Activated CD8-positive, alpha-beta memory T cell treated with anti-CD3 and anti-CD28 coated beads for 48 hours (primary cell): ENCODE data around the gene CLIC5.
A peak's percentile ranks its signal among the peaks of the same experiment; 100 is the strongest.
"Not testable (repeated sequence)": the region's sequence is repeated elsewhere in the genome, so short reads cannot be mapped to it uniquely, and the experiment has no call there.

ENCODE experiments used
- DNase-seq, 3 experiments: peaks; one replicate each; pipeline ENCODE4 v3.0.0-alpha.2; 2020; ENCODE audit warnings: low read depth in 2 of 3, low spot score in 2 of 3

Gene CLIC5

GRCh38 chr6:45929421-45930361 lies 86.0 kb downstream of the CLIC5 start:
- no peak for DNase-seq

- DNase-seq = no peak
Measured at GRCh38 chr6:45928721-45929305, 86.8 kb downstream of the CLIC5 start.

DNA sequence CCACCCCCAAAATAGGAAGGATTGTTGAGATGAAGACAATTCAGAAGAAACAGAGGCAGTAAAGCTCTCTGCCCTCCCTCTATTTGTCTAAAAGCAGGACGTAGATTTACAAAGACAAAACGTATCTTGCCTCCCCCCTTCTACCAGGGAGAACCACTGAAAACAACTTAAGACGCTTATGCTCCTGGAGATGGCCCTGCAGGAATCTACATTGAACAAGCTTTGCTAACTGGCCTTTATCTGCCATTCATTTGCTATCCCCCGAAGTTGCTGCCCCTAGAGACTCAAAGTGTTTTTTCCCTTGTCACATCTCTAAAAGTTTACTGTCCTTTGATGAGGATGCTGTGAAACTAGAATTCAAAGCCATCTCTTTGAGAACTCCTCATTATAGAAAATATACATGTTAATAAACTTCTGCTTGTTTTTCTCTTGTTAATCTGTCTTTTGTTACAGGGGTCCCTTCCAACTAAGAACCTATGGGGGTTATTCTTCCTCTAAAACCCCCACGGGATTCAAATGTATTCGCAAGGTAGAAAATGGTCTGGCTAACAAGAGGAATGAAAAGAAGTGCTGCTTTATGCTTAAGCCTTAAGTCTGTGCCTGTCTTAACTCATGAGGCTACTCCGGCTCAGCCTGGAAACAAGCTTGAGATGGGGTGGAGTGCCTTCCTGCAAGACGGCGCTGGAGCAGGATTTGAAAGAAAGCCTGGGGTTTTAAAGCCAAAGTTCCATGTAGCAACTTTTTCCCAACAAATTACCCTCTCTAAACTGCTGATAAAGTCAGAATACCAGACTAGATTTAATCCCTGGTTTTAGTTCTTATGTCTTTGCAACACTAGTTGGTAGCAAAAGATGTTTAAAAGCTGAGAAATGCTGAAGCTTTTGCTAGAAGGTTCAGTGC lies 88.0 kb downstream of the CLIC5 start:
- DNase-seq = no peak

GRCh38 chr6:45926423-45926822 lies 89.2 kb downstream of the CLIC5 start:
- DNase-seq = not testable (repeated sequence)

GRCh38 chr6:45924763-45925342 lies 90.8 kb downstream of the CLIC5 start:
- DNase-seq = no peak

DNA sequence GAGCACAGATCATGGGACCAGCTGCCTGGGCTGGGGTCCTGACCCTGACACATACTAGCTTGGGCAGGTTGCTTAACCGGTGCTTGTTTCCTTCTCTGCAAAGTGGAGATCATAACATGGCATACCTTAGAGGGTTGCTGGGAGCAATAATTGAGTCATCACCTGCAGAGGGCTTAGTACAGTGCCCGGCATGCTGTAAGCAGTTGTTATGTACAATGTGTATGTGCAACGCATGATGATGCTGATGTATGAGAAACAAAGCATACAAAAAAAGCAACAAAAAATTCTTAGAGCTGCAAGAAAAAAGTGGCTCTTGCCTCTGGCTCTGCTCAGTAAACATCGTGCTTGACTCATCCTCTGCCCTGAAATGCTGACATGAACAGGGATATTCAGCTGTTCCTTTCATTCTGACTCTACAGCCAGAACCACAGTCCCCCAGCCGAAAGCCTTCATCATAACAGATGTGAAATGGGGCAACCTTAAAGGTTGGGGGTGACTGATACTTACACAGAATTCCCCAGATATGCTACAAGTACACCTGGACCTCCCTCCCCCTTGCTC lies 91.7 kb downstream of the CLIC5 start:
- DNase-seq = peak in 1 of 3 experiments; percentile 27

DNA sequence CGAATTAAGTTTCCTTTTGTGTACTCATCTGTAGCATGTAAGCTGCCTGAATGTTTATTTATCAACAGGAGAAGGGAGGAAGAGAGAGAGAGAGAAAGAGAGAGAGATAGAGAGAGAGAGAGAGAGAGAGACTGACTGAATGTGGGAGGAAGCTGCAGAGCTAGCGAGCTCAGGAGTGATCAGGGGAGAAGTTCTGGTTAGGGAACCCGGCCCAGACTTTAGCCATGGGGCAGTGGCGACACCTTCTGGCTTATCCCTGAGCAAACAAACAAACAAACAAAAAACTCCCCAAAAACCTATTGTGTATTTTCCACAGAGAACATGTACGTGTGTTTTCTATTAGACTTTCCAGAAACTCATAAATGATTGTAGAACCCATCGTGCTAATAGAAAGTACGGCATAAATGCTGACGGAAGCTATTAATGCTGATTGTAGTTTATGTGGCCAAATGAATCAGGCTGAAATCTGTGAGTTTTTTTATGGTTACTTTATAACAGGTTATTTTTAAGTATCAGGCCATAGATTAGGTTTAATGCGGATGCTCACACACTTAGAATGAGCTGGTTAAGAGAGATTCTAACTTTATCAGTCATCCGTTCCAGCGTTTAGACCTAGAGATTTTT lies 92.8 kb downstream of the CLIC5 start:
- DNase-seq = peak in 1 of 3 experiments; percentile 33

GRCh38 chr6:45921691-45922281 lies 93.9 kb downstream of the CLIC5 start:
- DNase-seq = no peak

DNA sequence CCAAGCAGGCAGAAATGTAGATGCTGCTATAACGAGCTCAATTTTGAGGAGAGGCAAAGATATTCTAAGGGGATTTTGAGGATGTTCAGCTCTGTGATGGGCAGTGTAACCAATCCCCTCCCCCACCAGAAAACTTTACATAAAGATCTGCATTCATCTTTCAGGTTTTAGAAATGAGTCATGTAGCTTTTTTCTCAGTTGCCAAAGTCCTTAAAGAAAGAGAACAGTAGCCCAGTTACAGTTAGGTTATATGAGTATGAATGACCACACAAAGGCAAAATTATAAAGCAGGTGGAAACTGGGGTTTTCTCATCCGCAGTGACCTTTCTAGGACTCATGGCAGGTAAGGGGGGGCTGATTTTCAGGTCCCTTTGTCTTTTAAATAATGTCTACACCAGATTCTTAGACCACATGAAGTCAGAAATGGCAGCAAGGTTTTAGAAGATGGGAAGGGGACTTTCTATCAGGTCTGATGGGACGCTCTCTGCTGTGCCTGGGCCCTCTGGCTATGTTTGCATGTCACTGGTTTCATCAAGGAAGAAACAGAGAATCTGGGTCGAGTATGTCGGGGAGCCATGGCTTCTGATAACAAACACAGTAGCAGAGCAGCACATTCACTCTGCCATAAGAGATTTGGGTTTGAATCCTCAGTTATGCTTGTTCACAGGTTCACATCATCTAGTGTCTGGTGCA lies 94.7 kb downstream of the CLIC5 start:
- DNase-seq = peak in 1 of 3 experiments; percentile 15

DNA sequence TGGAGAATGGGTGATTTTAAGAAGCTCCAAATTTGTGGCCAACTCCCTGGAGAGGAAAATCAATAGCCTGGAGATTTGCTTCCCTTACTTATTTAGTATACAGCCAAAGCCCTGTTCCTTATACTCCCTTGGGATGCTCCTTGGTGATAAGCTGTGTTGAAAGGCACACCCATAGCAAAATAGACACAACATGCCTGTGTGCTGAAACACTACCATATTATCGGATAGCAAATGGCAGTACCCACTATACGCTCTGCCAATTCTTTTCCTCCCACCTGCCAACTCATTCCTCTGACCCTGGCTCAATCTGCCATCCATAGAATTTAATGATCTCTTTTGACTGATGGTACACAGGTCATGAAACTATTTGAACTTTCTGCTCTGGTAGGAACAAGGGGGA lies 98.2 kb downstream of the CLIC5 start:
- no peak for DNase-seq

DNA sequence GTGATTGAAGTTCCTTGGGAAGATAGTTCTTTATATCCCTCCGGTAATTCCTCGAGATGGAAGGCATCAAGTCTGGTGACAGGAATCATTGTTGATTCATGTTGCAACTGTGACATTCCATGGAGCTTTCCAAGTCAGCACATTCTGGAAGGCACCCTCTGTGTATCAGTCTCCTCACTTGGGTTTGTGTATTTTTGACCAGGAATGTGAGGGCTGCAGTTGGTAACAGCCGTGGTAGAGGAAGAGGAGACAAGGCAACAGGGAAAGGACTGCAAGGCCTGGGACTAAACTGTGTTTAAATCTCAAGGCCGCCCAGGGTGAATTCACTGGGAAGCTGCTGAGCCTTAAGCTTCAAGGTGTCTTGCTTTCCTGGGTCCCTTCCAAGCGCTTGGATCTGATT lies 99.0 kb downstream of the CLIC5 start:
- no peak for DNase-seq

DNA sequence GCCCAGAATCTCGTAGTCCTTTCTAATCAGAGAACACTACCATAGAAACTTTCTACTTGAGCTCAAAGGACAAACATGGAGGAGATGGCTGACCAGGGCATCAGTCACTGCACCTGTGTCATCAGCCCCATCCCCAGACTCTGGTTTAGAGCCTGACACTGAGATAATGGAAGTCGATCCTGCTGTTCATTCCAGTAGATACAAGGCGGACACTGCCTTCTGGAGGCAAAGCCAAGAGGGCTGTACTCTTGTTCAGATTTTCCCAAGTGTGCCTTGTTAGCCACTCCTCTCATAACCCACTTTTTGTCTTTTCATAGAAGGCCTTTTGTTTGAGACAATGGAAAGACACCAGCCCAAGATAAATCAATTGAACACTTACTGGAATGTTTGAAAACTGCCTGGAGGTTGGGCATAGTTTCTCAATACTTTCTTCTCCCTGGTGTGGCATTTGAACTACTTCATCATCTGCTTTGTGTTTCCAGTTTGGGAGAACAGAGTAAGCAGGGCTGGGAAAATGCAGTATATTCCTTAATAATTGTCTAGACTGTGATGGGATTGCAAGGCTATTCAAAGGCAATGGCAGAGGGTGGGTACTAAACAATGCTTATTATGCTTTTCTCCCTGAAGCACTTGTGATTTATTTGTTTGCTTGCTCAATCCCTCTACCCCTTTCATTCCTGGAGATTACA lies 99.7 kb downstream of the CLIC5 start:
- DNase-seq = no peak

DNA sequence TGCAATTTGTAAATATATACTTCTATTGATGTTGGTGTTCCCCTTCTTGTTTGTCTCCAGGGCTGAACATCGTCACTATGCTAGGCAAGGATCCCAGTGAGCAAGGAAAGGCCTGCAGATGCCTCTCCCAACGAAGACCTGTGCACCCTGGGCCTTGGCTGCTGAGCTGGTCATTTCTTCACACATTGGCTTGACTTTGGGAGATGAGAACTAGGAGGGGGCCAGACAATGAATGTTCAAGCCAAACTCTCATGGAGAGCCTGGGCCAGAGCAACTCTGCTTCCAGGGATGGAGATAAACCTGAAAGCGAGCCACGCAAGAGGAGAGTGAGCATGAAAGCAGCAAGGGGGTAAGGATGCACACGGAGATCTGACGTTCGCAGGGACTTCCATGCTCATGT lies 104.0 kb downstream of the CLIC5 start:
- DNase-seq = no peak

DNA sequence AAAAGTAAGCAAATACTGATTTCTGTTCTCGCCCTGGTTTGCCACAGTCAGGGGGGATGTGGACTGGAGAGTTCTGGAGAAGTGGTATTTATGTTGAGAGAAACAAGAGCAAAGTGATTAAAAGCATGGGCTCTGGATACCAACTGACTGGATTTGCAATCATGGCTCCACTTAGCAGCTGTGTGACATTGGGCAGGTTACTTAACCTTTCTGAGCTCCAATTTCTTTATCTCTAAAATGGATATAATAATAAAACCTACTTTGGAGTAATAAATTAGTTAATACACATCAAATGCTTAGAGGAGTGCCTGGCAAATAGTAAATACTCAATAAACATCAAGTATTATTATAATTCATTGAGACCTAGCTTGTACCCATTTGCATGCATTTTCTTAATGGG lies 111.7 kb downstream of the CLIC5 start:
- no peak for DNase-seq

DNA sequence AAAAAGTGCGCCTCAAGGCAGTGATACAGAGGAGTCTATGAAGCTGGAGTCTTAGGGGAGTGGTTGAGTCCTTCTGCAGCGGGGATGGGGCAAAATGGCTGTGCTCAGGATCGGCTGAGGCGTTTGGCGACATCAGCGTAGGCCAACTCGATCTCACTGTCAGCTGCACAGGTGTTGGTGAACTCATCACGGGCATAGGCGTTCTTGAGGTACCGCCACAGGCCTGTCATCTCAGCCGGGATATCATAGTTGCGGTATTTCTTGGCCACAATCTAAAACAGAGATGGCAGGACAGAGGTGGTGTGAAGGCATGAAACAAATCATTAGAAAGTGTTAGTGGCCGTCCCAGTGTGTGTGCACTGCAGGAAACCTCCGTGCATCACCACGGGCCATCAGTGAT lies 112.7 kb downstream of the CLIC5 start:
- DNase-seq = no peak

DNA sequence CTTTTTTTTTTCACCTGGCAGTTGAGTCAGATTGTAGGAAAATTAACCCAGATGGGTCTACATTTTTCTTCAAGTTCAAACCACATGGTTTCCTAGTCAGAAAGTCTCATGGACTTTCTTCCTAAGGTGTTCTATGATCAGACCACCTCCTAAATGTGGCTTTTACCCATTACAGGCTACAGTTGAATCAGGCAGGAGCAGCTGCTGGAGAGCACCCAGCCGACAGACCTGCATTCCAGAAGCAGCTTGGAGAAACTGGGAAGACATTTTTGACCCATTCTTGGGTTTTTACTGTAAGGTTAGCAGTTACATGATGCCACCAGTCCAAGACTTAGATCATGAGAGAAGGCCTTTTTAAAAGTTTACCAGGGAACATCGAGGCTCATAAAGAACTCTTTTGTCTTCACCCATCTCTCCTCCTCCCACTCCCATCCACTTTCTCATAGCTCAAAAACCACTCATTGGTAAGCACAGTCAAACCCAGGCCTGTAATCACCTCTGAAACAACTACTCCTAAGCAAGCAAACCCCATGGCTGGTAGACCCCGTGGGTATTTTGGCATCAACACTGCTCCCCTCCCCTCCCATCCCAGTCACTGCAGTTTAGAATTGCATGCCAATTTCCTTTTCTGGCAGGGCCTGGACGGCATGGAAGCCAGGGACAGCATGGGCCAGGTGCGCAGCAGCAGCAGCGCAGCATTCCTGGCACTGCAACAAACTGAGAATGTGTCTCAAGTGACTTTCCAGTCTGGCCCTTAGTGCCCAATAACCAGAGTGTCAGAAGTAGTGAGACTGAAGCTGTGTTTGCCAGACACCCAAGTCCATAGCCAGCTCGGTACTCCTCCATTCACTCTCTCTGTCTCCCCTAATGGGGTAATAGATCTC lies 113.7 kb downstream of the CLIC5 start:
- DNase-seq = no peak

DNA sequence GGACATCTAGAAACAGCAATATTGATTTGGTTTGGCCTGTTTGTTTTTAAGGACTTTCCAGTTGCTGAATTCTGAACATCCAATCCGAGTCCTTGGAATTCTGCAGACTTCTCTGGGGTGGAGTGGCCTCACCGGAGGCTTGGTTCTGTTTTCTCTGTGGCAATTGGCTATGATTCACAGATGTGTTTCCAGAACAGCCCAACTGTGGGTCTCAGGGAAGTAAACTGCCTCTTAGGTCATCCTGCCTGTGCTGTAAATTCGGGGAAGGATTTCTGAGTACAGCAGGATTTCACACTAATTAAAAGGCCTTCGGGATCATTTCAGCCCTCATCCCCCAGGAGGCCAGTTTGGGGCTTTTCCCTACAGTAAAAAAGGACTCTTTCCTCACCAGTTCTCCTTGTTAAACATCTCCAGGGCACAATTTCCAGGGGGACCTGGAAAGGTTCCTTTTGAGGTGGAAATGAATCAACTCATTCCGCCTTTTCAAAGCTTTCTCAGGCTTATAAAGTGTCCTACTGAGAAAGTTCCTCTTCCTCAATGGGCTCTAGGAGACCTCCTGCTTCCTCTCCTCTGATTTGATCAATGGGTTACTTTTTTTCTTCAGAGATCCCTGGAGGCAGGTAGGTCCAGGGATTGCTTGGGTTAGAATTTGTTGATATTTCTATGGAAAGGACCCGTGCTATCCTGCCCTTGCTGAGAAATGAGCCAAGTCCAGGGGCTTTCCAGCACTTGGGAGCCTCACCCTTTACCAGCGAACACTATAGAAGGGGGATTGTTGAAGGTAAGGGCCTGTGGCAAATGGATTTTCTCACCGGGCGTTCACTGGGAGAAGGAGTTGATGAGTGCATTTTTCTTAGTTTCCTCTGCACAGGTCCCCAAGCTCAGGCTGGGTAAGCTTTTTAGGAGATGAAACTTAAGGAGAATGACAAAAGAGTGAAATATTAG lies 114.6 kb downstream of the CLIC5 start:
- DNase-seq = no peak
